Psoas muscle (tissue), 8 donors: ENCODE measurements around the gene IDS. TPM values are rescaled to one million over a fixed set of nuclear protein-coding genes. Genes with fewer than 3 reads are reported as not detected.
"Not testable (repeated sequence)": the region's sequence is repeated elsewhere in the genome, so short reads cannot be mapped to it uniquely, and the experiment has no call there.

Experiments
- ATAC-seq, 4 donors: fragments of 200-7000 bp; cut with Tn5 transposase; one replicate each; pipeline ENCODE4 v1.9.1; 2020; ENCODE audit warnings: moderate library complexity in 3 of 4, mild to moderate bottlenecking in 2 of 4
- DNase-seq, 2 donors: peaks; one replicate each; pipeline ENCODE4 v3.0.0-alpha.2; 2020
- H3K27ac ChIP-seq: fragments of 200-600 bp; one replicate; pipeline ENCODE4 v1.8.0; 2022
- H3K27me3 ChIP-seq, 3 donors: fragments of 200-600 bp in 1 of 3; one replicate each; pipeline versions ENCODE4 v1.6.1 to v1.8.0; 2013 to 2022; ENCODE audit warnings: low read length in 2 of 3, mild to moderate bottlenecking in 2 of 3, moderate library complexity in 1 of 3; ENCODE audit not compliant: insufficient read depth in 3 of 3
- H3K36me3 ChIP-seq, 2 donors: fragments of 200-600 bp in 1 of 2; one replicate each; pipeline versions ENCODE4 v1.6.1 to v1.8.0; 2013 to 2022; ENCODE audit warnings: low read depth in 1 of 2, mild to moderate bottlenecking in 1 of 2, moderate library complexity in 1 of 2; ENCODE audit not compliant: insufficient read depth in 1 of 2
- H3K4me1 ChIP-seq: fragments of 200-600 bp; one replicate; pipeline ENCODE4 v1.8.0; 2022
- H3K4me3 ChIP-seq: fragments of 200-600 bp; one replicate; pipeline ENCODE4 v1.8.0; 2022; ENCODE audit warnings: mild to moderate bottlenecking
- H3K9me3 ChIP-seq: fragments of 200-600 bp; one replicate; pipeline ENCODE4 v1.8.0; 2022
- WGBS, 3 donors: extraction: QIAGEN DNeasy Blood & Tissue Kit; methylation state at CpG; one replicate each; pipeline versions ENCODE4 v1.1.6 to v1.1.7; 2013; 5-methylcytosine and 5-hydroxymethylcytosine counted together
- intact Hi-C, 2 donors: fragments of 100-400 bp; cut with DNase I; formaldehyde crosslinking; loops; one replicate each; pipeline versions ENCODE4 v1.11.0 to v1.14.2; 2022
- polyA plus RNA-seq, 3 donors: library from polyadenylated mRNA; stranded (reverse); fragments of 200-250 nt; gene quantifications; one replicate each; pipeline ENCODE4 v1.2.3, GENCODE V29; 2013
- total RNA-seq, 4 donors: library from RNA; stranded (reverse); fragmentation: NEBNext Ultra II Directional in 2 of 4; extraction: Animal tissue kit (Norgen Biotek cat#: 25700) in 2 of 4; gene quantifications; one replicate each; pipeline versions ENCODE4 v1.2.1 to v1.2.4, GENCODE V29; 2021 to 2023
- TF ChIP-seq, protein P1 (sequence below): fragments of 200-600 bp; IDR thresholded peaks from one replicate; pipeline ENCODE4 v1.8.0; 2022; ENCODE audit warnings: antibody characterized with exemption
- donor health status: healthy with polysubstance abuse.
- donor health status: DM: no; HTN: no; CAD: no; lungs with moderate emphysema.
- donor health status: Bipolar disorder and iron deficiency.
- donor health status: healthy.
- donor health status: DM: yes; HTN: yes; CAD: no.
- donor health status: DM: no; HTN: no; CAD: no.
- donor health status: DM: no; HTN: no; CAD: no.
- donor health status: DM: yes; HTN: yes; CAD: no.

The IDS gene
- total and polyA plus RNA-seq, 7 donors = 11.8 to 37.6 (median 31.2) TPM

DNA sequence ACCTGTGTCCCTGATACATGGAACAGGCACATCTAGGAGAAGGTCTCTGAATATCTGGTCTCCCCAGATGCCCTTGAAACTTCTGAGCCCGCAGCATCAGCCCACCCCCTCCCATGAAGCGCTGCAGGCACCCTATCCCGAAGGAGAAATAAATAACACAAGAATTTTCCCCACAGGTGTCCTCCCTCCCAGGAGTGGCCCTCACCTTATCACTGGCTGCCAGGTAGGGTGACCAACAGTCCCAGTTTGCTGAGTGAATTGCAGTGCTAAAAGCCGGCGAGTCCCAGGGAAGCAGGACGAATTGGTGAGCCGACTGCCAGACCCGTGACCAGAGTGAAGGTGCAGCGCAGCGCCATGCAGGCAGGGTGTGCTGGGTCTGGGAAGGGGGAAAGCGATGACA lies 28.9 kb upstream of the IDS start:
- DNase-seq, H3K4me1 ChIP-seq, intact Hi-C loops, H3K4me3 ChIP-seq, H3K27ac ChIP-seq, H3K27me3 ChIP-seq, ATAC-seq, H3K9me3 ChIP-seq: not testable (repeated sequence)
- peaks cover 0 to 17% of the 10 kb centered on the region in 2 donors for H3K36me3 ChIP-seq
- WGBS, 3 donors = 74 to 92% (median 87%) methylated on average over 3 to 10 of the region's 11 CpGs

DNA sequence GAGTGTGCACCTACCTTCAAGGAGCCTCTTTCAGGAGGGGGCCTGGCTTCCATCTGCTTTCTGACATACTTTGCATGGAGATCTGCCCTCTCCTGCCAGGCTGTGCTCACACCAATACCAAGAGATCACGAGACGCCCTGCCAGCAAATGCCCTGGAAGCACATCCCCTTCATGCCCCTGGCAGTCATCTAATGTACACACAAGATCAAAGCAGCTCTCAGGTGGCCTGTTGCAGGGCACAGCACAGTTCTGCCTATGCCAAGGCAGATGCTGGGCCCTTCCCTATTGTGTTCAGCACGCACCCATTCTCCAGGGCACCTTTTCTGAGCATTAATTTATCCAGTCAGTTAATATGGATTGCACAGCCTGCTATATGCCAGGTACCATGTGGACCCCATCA lies 27.8 kb upstream of the IDS start:
- WGBS, 3 donors = 100% methylated on average over 1 of the region's 3 CpGs; no CpG with 5 or more reads in 1 of the 3 donors
- H3K4me1 ChIP-seq, intact Hi-C loops: not testable (repeated sequence)

DNA sequence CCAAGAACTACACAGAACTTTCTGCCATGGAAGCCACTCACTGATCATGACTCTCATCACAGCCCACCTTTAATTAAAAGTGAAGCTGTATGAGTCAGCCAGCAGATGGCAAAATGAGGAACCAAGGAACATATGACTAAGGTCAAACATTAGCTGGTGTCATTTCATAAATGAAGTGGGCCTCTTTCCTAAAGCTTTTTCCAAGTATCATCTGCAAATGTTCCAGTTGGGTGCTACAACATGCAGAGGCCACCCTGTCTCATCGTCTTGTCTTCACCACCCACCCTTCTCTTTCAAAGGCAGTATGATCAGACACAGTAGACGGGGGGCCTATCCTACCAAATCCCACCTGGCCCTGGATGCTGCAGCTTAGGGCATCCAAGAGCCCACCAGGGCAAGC lies 26.5 kb upstream of the IDS start:
- H3K9me3 ChIP-seq = no peaks in the 10 kb centered on the region
- intact Hi-C loops = no loop called here
- DNase-seq (no peak), ATAC-seq (no peak)
- H3K27ac ChIP-seq = no peak overlapping the region
- H3K4me1 ChIP-seq = no peaks in the 10 kb centered on the region
- no peak overlapping the region for H3K4me3 ChIP-seq
- H3K36me3 ChIP-seq = peaks cover 0 to 17% of the 10 kb centered on the region in 2 donors
- WGBS, 3 donors = 59 to 94% (median 88%) methylated on average over 2 of the region's 2 CpGs
- TF ChIP-seq, protein P1, sequence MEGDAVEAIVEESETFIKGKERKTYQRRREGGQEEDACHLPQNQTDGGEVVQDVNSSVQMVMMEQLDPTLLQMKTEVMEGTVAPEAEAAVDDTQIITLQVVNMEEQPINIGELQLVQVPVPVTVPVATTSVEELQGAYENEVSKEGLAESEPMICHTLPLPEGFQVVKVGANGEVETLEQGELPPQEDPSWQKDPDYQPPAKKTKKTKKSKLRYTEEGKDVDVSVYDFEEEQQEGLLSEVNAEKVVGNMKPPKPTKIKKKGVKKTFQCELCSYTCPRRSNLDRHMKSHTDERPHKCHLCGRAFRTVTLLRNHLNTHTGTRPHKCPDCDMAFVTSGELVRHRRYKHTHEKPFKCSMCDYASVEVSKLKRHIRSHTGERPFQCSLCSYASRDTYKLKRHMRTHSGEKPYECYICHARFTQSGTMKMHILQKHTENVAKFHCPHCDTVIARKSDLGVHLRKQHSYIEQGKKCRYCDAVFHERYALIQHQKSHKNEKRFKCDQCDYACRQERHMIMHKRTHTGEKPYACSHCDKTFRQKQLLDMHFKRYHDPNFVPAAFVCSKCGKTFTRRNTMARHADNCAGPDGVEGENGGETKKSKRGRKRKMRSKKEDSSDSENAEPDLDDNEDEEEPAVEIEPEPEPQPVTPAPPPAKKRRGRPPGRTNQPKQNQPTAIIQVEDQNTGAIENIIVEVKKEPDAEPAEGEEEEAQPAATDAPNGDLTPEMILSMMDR = no peak
- H3K27me3 ChIP-seq = no peaks in the 10 kb centered on the region

More for the DNA sequence above, 27.8 kb upstream of the IDS start:
- not testable (repeated sequence) for ATAC-seq, H3K9me3 ChIP-seq, H3K4me3 ChIP-seq, DNase-seq, H3K27me3 ChIP-seq, H3K27ac ChIP-seq
- peaks cover 0 to 17% of the 10 kb centered on the region in 2 donors for H3K36me3 ChIP-seq

DNA sequence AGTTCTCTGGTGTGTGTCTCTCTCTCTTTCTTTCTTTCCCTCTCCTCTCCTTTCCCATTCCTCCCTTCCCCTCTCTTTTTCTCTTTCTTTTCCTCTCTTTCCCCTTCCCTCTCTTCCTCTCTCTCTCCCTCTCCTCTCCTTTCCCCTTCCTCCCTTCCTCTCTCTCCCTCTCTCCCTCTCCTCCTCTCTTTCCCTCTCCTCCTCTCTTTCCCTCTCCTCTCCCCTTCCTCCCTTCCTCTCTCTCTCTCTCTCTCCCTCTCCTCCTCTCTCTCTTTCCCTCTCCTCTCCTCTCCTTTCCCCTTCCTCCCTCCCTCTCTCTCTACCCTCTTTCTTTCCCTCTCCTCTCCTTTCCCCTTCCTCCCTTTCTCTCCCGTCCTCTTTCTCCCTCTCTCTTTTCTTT lies 23.3 kb upstream of the IDS start:
- intact Hi-C loops = no loop called here
- WGBS, 3 donors = 35 to 94% (median 81%) methylated on average over 1 of the region's 1 CpG

DNA sequence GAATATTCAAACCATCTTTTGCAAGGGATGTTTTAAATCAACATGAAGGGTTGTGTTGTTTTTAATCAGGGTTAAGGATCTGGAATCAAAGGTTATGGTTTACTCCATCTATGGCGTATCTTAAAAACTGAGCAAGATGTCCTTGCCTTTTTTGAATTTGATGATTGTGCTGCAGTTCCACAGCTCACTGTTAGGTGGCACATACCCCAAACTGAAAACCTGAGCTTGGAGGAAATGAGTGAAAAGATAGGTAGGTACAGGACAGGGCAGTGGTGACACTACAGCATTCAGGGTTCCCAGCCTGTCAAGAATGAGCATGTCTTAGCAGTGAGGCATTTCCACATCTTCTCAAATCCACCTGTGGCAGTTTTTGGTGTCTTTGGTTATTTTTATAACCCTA lies 22.6 kb upstream of the IDS start:
- no peak overlapping the region for H3K27ac ChIP-seq
- TF ChIP-seq, protein P1 = peak; percentile 33
- intact Hi-C loops = no loop called here
- no peaks in the 10 kb centered on the region for H3K4me1 ChIP-seq
- H3K4me3 ChIP-seq = no peak overlapping the region
- H3K27me3 ChIP-seq = no peaks in the 10 kb centered on the region
- H3K36me3 ChIP-seq = peaks cover 0 to 14% of the 10 kb centered on the region in 2 donors
- ATAC-seq (peak; percentile 34 to 71 (median 46)), DNase-seq (no peak)
- no peaks in the 10 kb centered on the region for H3K9me3 ChIP-seq
- 50 to 75% (median 60%) methylated on average over 1 of the region's 1 CpG for WGBS, 3 donors

More for the DNA sequence above, 23.3 kb upstream of the IDS start:
- Histone ChIP-seq H3K27me3 (no peaks in the 10 kb centered on the region), H3K4me1 (no peaks in the 10 kb centered on the region), H3K9me3 (no peaks in the 10 kb centered on the region), H3K36me3 (peaks cover 0 to 14% of the 10 kb centered on the region in 2 donors), H3K4me3 (no peak overlapping the region), H3K27ac (no peak overlapping the region)
- DNase-seq = no peak
- TF ChIP-seq, protein P1 = no peak
- no peak for ATAC-seq

DNA sequence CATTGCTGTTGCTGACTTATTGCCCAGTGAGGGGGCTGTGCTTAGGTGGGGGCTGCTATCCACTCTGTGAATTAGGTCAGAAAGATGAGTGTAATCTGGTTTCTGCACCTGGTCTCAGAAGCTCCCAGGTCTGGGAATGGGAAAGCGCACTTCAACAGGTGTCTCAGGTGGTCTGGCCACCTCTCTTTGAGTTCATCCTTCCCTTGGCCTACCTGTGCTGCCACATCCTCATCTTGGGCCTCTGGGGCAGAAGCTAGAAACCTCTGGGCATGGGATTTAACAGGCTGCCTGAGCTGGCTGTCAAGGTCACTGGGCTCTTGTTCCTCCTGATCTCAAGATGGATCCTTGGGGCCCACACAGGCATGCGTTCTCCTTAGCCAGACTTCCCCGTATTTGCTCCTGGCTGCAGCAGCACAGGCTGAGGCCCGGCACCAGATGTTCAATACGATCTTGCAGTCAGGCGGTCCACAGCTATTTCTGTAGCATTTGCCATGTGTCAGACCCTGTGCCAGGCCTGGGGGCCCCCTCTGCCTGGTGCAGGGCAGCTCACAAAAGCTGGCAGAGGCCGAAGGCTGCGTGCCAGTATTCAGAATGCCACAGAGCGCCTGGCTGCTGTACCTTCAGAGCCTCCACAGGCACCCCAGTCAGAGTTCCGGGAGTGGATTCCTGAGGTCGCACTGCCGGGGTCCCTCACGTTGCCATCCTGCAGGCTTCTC lies 21.4 kb upstream of the IDS start:
- WGBS, 3 donors = 36 to 67% (median 42%) methylated on average over 2 to 8 of the region's 13 CpGs
- H3K27ac ChIP-seq, H3K4me3 ChIP-seq, H3K27me3 ChIP-seq, H3K36me3 ChIP-seq, H3K9me3 ChIP-seq, H3K4me1 ChIP-seq, DNase-seq, intact Hi-C loops: not testable (repeated sequence)
- ATAC-seq = peak; percentile 33 to 72 (median 57)

DNA sequence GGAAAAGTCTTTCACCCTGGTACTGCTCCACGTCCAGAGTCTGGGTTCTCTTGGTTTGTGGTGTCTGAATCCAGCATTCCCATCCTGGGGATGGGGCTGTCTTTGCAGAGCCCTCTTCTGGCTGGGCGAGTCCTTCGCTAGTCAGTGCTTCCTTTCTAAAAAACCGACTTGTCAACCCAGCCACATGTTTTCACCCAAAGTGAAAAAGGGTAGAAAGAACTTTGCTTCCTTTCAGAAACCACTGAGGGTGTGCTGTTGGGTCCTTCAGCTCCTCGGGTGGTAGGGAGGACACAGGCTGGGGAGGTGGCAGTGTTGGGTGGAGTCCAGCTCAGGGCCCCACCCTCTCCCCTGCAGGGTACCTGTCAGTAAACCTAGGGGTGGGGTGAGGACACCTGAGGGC lies 20.8 kb upstream of the IDS start:
- intact Hi-C loops, DNase-seq, H3K36me3 ChIP-seq, H3K27me3 ChIP-seq, H3K4me1 ChIP-seq, H3K27ac ChIP-seq, H3K9me3 ChIP-seq, H3K4me3 ChIP-seq: not testable (repeated sequence)
- 51 to 65% (median 60%) methylated on average over 4 to 5 of the region's 5 CpGs for WGBS, 3 donors
- peak in 3 of 4 donors; percentile 6 to 24 (median 23) for ATAC-seq

DNA sequence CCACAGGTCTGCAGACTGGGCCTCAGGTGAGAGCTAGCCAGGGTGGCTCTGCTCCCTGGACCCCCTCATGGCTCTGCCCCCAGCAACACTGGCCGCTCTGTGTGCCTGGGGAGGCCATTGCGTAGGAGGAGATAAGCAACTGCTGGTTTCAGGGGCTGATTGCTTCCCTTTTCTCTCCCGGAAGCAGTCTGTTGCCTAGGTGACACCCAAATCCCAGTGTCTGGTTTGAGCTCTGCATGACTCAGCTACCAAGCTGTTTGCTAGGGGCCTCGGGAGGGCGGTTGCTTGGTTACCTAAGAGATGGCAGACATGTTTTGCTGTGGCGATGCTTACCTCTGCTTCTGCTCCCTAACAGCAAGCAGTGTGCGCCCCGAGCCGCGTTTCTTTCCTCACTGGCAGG lies 20.3 kb upstream of the IDS start:
- H3K9me3 ChIP-seq, H3K4me1 ChIP-seq, H3K27ac ChIP-seq, H3K4me3 ChIP-seq, H3K36me3 ChIP-seq, intact Hi-C loops, H3K27me3 ChIP-seq: not testable (repeated sequence)
- 17 to 46% (median 45%) methylated on average over 3 to 6 of the region's 10 CpGs for WGBS, 3 donors
- ATAC-seq (peak; percentile 30 to 54 (median 42)), DNase-seq (peak in 1 of 2 donors; percentile 31)
